ENCODE data around the gene UPK2.

UPK2 gene

GRCh38 chr11:118956094-118956846 is at the start of gene UPK2:
TSS of gene UPK2 (plus strand) at chr11:118956298. CDS start at chr11:118956351, 53 bp downstream.
- H3K9me3 ChIP-seq (ENCODE audit: control insufficient read depth, insufficient read depth, low read depth, low read length) = no peaks in the 10 kb centered on the region
- H3K4me1 ChIP-seq (ENCODE audit: control insufficient read depth, insufficient read depth, low read length) = peaks cover 6% of the 10 kb centered on the region; the same call in 1 of the 2 replicates
- H3K4me3 ChIP-seq (ENCODE audit: low read depth, low read length) = no peak within 1 kb of the TSS
- no peaks in the 10 kb centered on the region for H3K36me3 ChIP-seq (ENCODE audit: control insufficient read depth, insufficient read depth, low read length)
- H3K27me3 ChIP-seq (ENCODE audit: control insufficient read depth, insufficient read depth, low read length) = peaks cover 22% of the 10 kb centered on the region
- H3K27ac ChIP-seq (ENCODE audit: low read depth, low read length) = no peak within 1 kb of the TSS
- no peak within 1 kb of the TSS for H3K9ac ChIP-seq (ENCODE audit: low read length)

GRCh38 chr11:118907051-118908042 is 48.8 kb upstream of the UPK2 start:
- H3K9ac ChIP-seq (ENCODE audit: low read length) = peak overlapping the region; percentile 30
- H3K27me3 ChIP-seq (ENCODE audit: control insufficient read depth, insufficient read depth, low read length) = no peaks in the 10 kb centered on the region
- H3K9me3 ChIP-seq (ENCODE audit: control insufficient read depth, insufficient read depth, low read depth, low read length) = no peaks in the 10 kb centered on the region
- peaks cover 46% of the 10 kb centered on the region for H3K36me3 ChIP-seq (ENCODE audit: control insufficient read depth, insufficient read depth, low read length)
- H3K4me1 ChIP-seq (ENCODE audit: control insufficient read depth, insufficient read depth, low read length) = peaks cover 41% of the 10 kb centered on the region
- peak overlapping the region; percentile 42 for H3K4me3 ChIP-seq (ENCODE audit: low read depth, low read length)
- H3K27ac ChIP-seq (ENCODE audit: low read depth, low read length) = no peak overlapping the region

- H3K36me3 ChIP-seq (ENCODE audit: control insufficient read depth, insufficient read depth, low read length) = peaks cover 39% of the 10 kb centered on the region
- peak overlapping the region; percentile 42; the same call in 1 of the 2 replicates for H3K4me3 ChIP-seq (ENCODE audit: low read depth, low read length)
- H3K27me3 ChIP-seq (ENCODE audit: control insufficient read depth, insufficient read depth, low read length) = no peaks in the 10 kb centered on the region
- H3K4me1 ChIP-seq (ENCODE audit: control insufficient read depth, insufficient read depth, low read length) = peaks cover 50% of the 10 kb centered on the region
- no peaks in the 10 kb centered on the region for H3K9me3 ChIP-seq (ENCODE audit: control insufficient read depth, insufficient read depth, low read depth, low read length)
- H3K27ac ChIP-seq (ENCODE audit: low read depth, low read length) = no peak overlapping the region
- no peak overlapping the region for H3K9ac ChIP-seq (ENCODE audit: low read length)
Measured at GRCh38 chr11:118908264-118908663, 47.8 kb upstream of the UPK2 start.

GRCh38 chr11:118908901-118909618 is 47.0 kb upstream of the UPK2 start:
- Histone ChIP-seq H3K9ac (ENCODE audit: low read length) (peak overlapping the region; percentile 92), H3K27me3 (ENCODE audit: control insufficient read depth, insufficient read depth, low read length) (no peaks in the 10 kb centered on the region), H3K27ac (ENCODE audit: low read depth, low read length) (peak overlapping the region; percentile 94), H3K9me3 (ENCODE audit: control insufficient read depth, insufficient read depth, low read depth, low read length) (no peaks in the 10 kb centered on the region), H3K36me3 (ENCODE audit: control insufficient read depth, insufficient read depth, low read length) (peaks cover 31% of the 10 kb centered on the region), H3K4me3 (ENCODE audit: low read depth, low read length) (peak overlapping the region; percentile 57), H3K4me1 (ENCODE audit: control insufficient read depth, insufficient read depth, low read length) (peaks cover 57% of the 10 kb centered on the region)

- peak overlapping the region; percentile 94 for H3K27ac ChIP-seq (ENCODE audit: low read depth, low read length)
- no peaks in the 10 kb centered on the region for H3K27me3 ChIP-seq (ENCODE audit: control insufficient read depth, insufficient read depth, low read length)
- peak overlapping the region; percentile 92 for H3K9ac ChIP-seq (ENCODE audit: low read length)
- H3K9me3 ChIP-seq (ENCODE audit: control insufficient read depth, insufficient read depth, low read depth, low read length) = no peaks in the 10 kb centered on the region
- peak overlapping the region; percentile 57 for H3K4me3 ChIP-seq (ENCODE audit: low read depth, low read length)
- H3K36me3 ChIP-seq (ENCODE audit: control insufficient read depth, insufficient read depth, low read length) = peaks cover 24% of the 10 kb centered on the region
- peaks cover 64% of the 10 kb centered on the region for H3K4me1 ChIP-seq (ENCODE audit: control insufficient read depth, insufficient read depth, low read length)
Measured at GRCh38 chr11:118909619-118910308, 46.3 kb upstream of the UPK2 start.

GRCh38 chr11:118910309-118911112 is 45.6 kb upstream of the UPK2 start:
- peak overlapping the region; percentile 57 for H3K4me3 ChIP-seq (ENCODE audit: low read depth, low read length)
- peaks cover 21% of the 10 kb centered on the region for H3K36me3 ChIP-seq (ENCODE audit: control insufficient read depth, insufficient read depth, low read length)
- H3K27me3 ChIP-seq (ENCODE audit: control insufficient read depth, insufficient read depth, low read length) = no peaks in the 10 kb centered on the region; the same call in 1 of the 2 replicates
- peak overlapping the region; percentile 94 for H3K27ac ChIP-seq (ENCODE audit: low read depth, low read length)
- no peaks in the 10 kb centered on the region for H3K9me3 ChIP-seq (ENCODE audit: control insufficient read depth, insufficient read depth, low read depth, low read length)
- H3K4me1 ChIP-seq (ENCODE audit: control insufficient read depth, insufficient read depth, low read length) = peaks cover 71% of the 10 kb centered on the region
- H3K9ac ChIP-seq (ENCODE audit: low read length) = peak overlapping the region; percentile 93

- Histone ChIP-seq H3K27me3 (ENCODE audit: control insufficient read depth, insufficient read depth, low read length) (no peaks in the 10 kb centered on the region; the same call in 1 of the 2 replicates), H3K9ac (ENCODE audit: low read length) (peak overlapping the region; percentile 93), H3K4me3 (ENCODE audit: low read depth, low read length) (peak overlapping the region; percentile 43), H3K27ac (ENCODE audit: low read depth, low read length) (peak overlapping the region; percentile 92), H3K4me1 (ENCODE audit: control insufficient read depth, insufficient read depth, low read length) (peaks cover 79% of the 10 kb centered on the region), H3K36me3 (ENCODE audit: control insufficient read depth, insufficient read depth, low read length) (peaks cover 15% of the 10 kb centered on the region), H3K9me3 (ENCODE audit: control insufficient read depth, insufficient read depth, low read depth, low read length) (no peaks in the 10 kb centered on the region)
Measured at GRCh38 chr11:118911113-118911879, 44.8 kb upstream of the UPK2 start.

GRCh38 chr11:118911880-118912741 is 44.0 kb upstream of the UPK2 start:
- H3K36me3 ChIP-seq (ENCODE audit: control insufficient read depth, insufficient read depth, low read length) = peaks cover 8% of the 10 kb centered on the region
- peaks cover 86% of the 10 kb centered on the region for H3K4me1 ChIP-seq (ENCODE audit: control insufficient read depth, insufficient read depth, low read length)
- H3K9ac ChIP-seq (ENCODE audit: low read length) = peak overlapping the region; percentile 93
- H3K27ac ChIP-seq (ENCODE audit: low read depth, low read length) = peak overlapping the region; percentile 92
- peak overlapping the region; percentile 43 for H3K4me3 ChIP-seq (ENCODE audit: low read depth, low read length)
- no peaks in the 10 kb centered on the region for H3K9me3 ChIP-seq (ENCODE audit: control insufficient read depth, insufficient read depth, low read depth, low read length)
- no peaks in the 10 kb centered on the region; the same call in 1 of the 2 replicates for H3K27me3 ChIP-seq (ENCODE audit: control insufficient read depth, insufficient read depth, low read length)
